Measurements from ENCODE around the gene EPYC. TPM values are rescaled to one million over a fixed set of nuclear protein-coding genes. Genes with fewer than 3 reads are reported as not detected.
A peak's percentile ranks its signal among the peaks of the same experiment; 100 is the strongest.

EPYC gene
- total and polyA plus RNA-seq, 10 of the 15 experiments (the other 5 are each of a cell fraction or from before 2014, with no cell fraction given): not detected

DNA sequence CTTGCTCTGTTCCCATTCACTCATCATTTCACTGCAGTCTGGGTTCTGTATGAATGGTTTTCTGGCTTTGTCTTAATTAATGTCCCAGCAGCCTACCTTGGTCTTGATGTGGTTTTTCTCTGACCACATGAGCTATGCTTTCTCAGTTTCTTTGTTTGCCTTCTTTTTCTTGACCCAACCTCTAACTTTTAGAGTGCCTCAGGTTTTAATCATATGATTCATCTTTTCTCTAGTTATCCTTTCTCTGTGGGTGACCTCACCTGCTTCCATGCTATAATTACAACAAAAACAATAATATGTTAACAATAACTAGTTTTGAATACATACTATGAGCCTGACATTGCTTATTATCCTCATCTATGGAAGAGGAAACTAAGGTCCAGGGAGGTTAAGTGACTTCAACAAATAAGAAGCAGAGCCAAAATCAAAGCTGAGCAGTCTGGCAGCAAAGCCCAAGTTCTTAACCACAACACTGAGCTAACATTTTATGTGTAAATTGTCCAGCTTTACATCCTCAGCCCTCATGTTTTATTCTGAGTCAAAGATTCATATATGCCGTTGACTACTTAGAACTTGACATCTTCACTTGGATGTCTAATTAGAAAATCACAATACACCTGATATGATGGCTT, 4.7 kb upstream of the EPYC start (continued):
- TF ChIP-seq SPI1 (IDR thresholded peaks at IDR 0.05; ENCODE audit: borderline replicate concordance, insufficient read depth, low read depth, low read length) (no peak), EGR1 (IDR thresholded peaks at IDR 0.05; ENCODE audit: borderline replicate concordance in 1 of 2, low read depth in 2 of 2, low read length in 2 of 2) (no peak), ZZZ3 (IDR thresholded peaks at IDR 0.05; ENCODE audit: control insufficient read depth, insufficient read length, low read depth) (no peak), MXI1 (IDR thresholded peaks at IDR 0.05; ENCODE audit: low read depth, low read length) (no peak), E4F1 (IDR thresholded peaks at IDR 0.05; ENCODE audit: borderline replicate concordance, partially characterized antibody) (no peak), PML (IDR thresholded peaks at IDR 0.05; ENCODE audit: low read length) (0 out of 2 replicates have a peak, but pooled peaks have one; percentile 30), FOXK2 (IDR thresholded peaks at IDR 0.05) (no peak), EP300 (IDR thresholded peaks at IDR 0.05; ENCODE audit: borderline replicate concordance in 1 of 2, control insufficient read depth in 1 of 2, low read depth in 2 of 2, low read length in 2 of 2) (peak; percentile 59 to 77; a peak in 2 of 4 replicates), ZNF592 (IDR thresholded peaks at IDR 0.05) (no peak), SMARCA5 (IDR thresholded peaks at IDR 0.05) (no peak), DPF2 (IDR thresholded peaks at IDR 0.05) (peak; percentile 89), CBX3 (IDR thresholded peaks at IDR 0.05; ENCODE audit: borderline replicate concordance, low read depth) (no peak), RUNX3 (IDR thresholded peaks at IDR 0.05; ENCODE audit: low read length) (peak; percentile 99), SUZ12 (IDR thresholded peaks at IDR 0.05; ENCODE audit: unreplicated experiment) (no peak), CBFB (IDR thresholded peaks at IDR 0.05; ENCODE audit: low read depth) (peak; percentile 90), MEF2A (IDR thresholded peaks at IDR 0.05; ENCODE audit: insufficient read depth, low read depth, low read length) (peak; percentile 80), POLR2A (IDR thresholded peaks at IDR 0.05; ENCODE audit: low read depth, low read length) (no peak), STAT1 (conservative IDR thresholded peaks at IDR 0.05) (no peak)
- TF ChIP-seq, protein P1, sequence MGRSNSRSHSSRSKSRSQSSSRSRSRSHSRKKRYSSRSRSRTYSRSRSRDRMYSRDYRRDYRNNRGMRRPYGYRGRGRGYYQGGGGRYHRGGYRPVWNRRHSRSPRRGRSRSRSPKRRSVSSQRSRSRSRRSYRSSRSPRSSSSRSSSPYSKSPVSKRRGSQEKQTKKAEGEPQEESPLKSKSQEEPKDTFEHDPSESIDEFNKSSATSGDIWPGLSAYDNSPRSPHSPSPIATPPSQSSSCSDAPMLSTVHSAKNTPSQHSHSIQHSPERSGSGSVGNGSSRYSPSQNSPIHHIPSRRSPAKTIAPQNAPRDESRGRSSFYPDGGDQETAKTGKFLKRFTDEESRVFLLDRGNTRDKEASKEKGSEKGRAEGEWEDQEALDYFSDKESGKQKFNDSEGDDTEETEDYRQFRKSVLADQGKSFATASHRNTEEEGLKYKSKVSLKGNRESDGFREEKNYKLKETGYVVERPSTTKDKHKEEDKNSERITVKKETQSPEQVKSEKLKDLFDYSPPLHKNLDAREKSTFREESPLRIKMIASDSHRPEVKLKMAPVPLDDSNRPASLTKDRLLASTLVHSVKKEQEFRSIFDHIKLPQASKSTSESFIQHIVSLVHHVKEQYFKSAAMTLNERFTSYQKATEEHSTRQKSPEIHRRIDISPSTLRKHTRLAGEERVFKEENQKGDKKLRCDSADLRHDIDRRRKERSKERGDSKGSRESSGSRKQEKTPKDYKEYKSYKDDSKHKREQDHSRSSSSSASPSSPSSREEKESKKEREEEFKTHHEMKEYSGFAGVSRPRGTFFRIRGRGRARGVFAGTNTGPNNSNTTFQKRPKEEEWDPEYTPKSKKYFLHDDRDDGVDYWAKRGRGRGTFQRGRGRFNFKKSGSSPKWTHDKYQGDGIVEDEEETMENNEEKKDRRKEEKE (IDR thresholded peaks at IDR 0.05): no peak
- TF ChIP-seq, protein P2, sequence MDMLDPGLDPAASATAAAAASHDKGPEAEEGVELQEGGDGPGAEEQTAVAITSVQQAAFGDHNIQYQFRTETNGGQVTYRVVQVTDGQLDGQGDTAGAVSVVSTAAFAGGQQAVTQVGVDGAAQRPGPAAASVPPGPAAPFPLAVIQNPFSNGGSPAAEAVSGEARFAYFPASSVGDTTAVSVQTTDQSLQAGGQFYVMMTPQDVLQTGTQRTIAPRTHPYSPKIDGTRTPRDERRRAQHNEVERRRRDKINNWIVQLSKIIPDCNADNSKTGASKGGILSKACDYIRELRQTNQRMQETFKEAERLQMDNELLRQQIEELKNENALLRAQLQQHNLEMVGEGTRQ (IDR thresholded peaks at IDR 0.05; ENCODE audit: borderline replicate concordance, low read depth, low read length): no peak
